GM18951 (cell line): ENCODE data around the gene SPRYD4.

Experiments
- POLR2A ChIP-seq: IDR thresholded peaks from 4 replicates; pipeline ENCODE4 v1.6.1; 2011; ENCODE audit warnings: mild to moderate bottlenecking; ENCODE audit not compliant: insufficient read length, insufficient read depth; ENCODE audit errors: extremely low read depth
- in situ Hi-C: fragments of 300-500 bp; cut with MboI; formaldehyde crosslinking; loops from one replicate; pipeline ENCODE4 v1.12.0; 2022; ENCODE audit warnings: low sequenced_read_pairs, mixed read lengths, inconsistent platforms; ENCODE audit not compliant: unreplicated experiment

SPRYD4 gene

GRCh38 chr12:56454557-56454956 lies 13.8 kb upstream of the SPRYD4 start, which contains the start of gene MIP:
MIP (minus strand) TSS chr12:56454657; CDS start chr12:56454613, 44 bp downstream.
- in situ Hi-C loops, result no loop called here
- TF ChIP-seq POLR2A, result no peak

- TF ChIP-seq POLR2A, result no peak
- in situ Hi-C loops, result no loop called here
These were observed 10.6 kb upstream of the SPRYD4 start for GRCh38 chr12:56457817-56458216.

- in situ Hi-C loops, result loop anchor here (5.0 to 10.0 kb wide), 2 partner anchors 154 to 267 kb away; no protein-coding TSS in a partner anchor
These were observed 6.9 kb upstream of the SPRYD4 start for GRCh38 chr12:56461235-56462159.

GRCh38 chr12:56462565-56462964 lies 5.8 kb upstream of the SPRYD4 start:
- no peak for TF ChIP-seq POLR2A
- in situ Hi-C loops, result loop anchor here (5.0 to 10.0 kb wide), 2 partner anchors 155 to 268 kb away; no protein-coding TSS in a partner anchor

More at GRCh38 chr12:56461235-56462159, 6.9 kb upstream of the SPRYD4 start:
- no peak for TF ChIP-seq POLR2A

DNA sequence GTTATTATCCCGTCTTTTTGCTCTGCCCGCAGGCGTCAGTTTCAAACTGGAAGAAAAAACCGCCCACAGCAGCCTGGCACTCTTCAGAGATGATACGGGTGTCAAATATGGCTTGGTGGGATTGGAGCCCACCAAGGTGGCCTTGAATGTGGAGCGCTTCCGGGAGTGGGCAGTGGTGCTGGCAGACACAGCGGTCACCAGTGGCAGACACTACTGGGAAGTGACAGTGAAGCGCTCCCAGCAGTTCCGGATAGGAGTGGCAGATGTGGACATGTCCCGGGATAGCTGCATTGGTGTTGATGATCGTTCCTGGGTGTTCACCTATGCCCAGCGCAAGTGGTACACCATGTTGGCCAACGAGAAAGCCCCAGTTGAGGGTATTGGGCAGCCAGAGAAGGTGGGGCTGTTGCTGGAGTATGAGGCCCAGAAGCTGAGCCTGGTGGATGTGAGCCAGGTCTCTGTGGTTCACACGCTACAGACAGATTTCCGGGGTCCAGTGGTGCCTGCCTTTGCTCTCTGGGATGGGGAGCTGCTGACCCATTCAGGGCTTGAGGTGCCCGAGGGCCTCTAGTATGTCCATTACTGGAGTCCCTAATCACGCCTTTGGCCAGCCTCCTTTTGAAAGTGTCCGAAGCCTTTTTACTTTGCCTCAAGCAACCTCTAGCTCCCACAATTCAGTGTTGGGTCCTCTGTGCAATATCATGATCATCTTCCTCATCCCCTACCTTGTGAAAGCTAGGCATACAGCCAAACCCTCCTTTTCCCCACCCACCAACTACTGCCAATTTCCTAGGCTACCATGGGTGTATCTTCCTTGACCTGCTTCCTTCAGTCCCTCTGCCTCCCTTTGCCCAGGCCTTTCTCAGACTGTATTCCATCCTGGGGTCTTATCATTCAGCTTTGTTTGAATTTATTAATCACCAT lies 891 bp downstream of the SPRYD4 start:
- in situ Hi-C loops, result loop anchor here (10.0 kb wide), 1 partner anchor 274 kb away; no protein-coding TSS in a partner anchor
- TF ChIP-seq POLR2A, result no peak

DNA sequence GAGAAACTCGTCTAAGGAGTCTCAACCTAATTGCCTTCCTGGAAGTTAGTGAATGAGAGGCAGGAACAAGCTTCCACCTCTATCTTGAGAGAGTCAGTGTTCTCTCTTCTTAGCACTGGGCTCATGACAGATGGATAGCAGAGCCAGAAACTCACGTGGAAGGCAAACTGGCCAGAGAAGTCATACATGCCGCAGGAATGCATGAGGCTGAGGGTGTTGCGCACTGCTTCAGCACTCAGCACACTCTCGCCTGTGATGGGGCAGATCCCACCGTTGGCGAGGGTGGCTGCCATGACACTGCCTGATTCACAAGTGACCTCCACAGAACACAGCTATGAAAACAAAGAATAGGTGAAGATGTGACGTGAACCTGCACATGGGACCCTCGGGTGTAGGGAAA lies 6.0 kb downstream of the SPRYD4 start:
- no peak for TF ChIP-seq POLR2A
- in situ Hi-C loops, result no loop called here

GRCh38 chr12:56476143-56476542 lies 7.8 kb downstream of the SPRYD4 start:
- TF ChIP-seq POLR2A, result no peak
- in situ Hi-C loops, result no loop called here

DNA sequence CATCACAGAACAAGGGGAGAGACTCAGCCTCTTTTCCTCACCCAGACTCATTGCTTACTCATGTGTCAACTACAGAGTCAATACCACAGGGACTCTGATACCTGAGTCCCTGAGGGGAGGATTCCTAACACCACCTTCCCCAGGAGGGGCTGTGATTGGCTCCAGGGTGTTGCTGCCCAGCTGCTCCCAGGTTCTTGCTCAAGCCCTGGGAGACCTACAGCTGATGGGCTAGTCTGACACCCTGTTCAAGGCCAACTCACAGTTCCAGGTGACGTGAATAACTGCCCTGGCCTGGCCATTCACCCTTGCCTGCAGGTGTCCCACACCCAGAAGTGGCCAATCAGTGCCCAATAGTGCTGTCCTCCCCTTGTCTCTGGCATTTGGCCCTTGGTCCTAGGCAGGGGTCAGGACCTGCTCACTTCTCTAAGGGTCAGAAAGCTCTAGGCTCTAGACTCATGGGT lies 8.6 kb downstream of the SPRYD4 start:
- in situ Hi-C loops, result no loop called here
- TF ChIP-seq POLR2A, result no peak

- in situ Hi-C loops, result no loop called here
These were observed 9.3 kb downstream of the SPRYD4 start for GRCh38 chr12:56477521-56478225.

DNA sequence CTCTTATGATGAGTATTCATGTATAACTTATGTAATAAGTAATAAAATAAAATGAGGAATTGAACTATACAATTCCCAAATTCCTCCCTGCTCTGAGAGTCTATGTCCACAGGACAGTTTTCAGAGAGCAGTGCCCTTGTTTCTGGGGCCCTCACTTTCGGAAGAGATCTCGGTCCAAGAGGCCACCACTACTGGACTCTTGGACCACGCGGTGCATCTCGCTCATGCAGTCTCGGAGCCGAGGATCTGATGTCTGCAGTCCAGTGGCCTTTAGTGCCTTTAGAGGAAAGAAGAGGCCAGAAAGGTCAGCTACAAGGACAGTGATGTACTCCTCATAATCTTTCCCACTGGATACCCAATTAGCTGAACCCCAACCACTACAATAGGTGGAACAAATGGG lies 11.2 kb downstream of the SPRYD4 start:
- in situ Hi-C loops, result no loop called here
- no peak for TF ChIP-seq POLR2A

More at GRCh38 chr12:56477521-56478225, 9.3 kb downstream of the SPRYD4 start:
- no peak for TF ChIP-seq POLR2A

GRCh38 chr12:56484566-56484965 lies 16.2 kb downstream of the SPRYD4 start:
- TF ChIP-seq POLR2A, result no peak
- in situ Hi-C loops, result no loop called here

GRCh38 chr12:56486694-56487093 lies 18.3 kb downstream of the SPRYD4 start:
- TF ChIP-seq POLR2A, result no peak
- in situ Hi-C loops, result no loop called here

GRCh38 chr12:56487448-56488040 lies 19.2 kb downstream of the SPRYD4 start:
- in situ Hi-C loops, result no loop called here
- TF ChIP-seq POLR2A, result no peak
